HCT116 (cell line): ENCODE data around the gene CHN1.

Experiments used
- CTCF ChIP-seq, 3 experiments: fragments of 200-600 bp in 1 of 3; sonication (generic) in 1 of 3; IDR thresholded peaks in 2 of 3; conservative IDR thresholded peaks in 1 of 3; 2 replicates each; pipeline ENCODE4 v1.5.1; 2012 to 2017; ENCODE audit warnings: low read depth in 2 of 3, low read length in 2 of 3, antibody characterized with exemption in 1 of 3, borderline replicate concordance in 1 of 3, control low read depth in 1 of 3, mild to moderate bottlenecking in 1 of 3, mixed read lengths in 1 of 3, mixed run types in 1 of 3, moderate library complexity in 1 of 3; ENCODE audit not compliant: insufficient read depth in 1 of 3
- EZH2 ChIP-seq: fragments of 200-600 bp; sonication (generic); IDR thresholded peaks from 2 replicates; pipeline ENCODE4 v1.6.1; 2017; ENCODE audit warnings: antibody characterized with exemption, mixed run types
- POLR2A ChIP-seq: IDR thresholded peaks from 2 replicates; pipeline ENCODE4 v1.7.0; 2011; ENCODE audit warnings: borderline replicate concordance; ENCODE audit not compliant: insufficient read depth, insufficient read length; ENCODE audit errors: extremely low read depth
- RAD21 ChIP-seq: IDR thresholded peaks from 2 replicates; pipeline ENCODE4 v1.6.1; 2012; ENCODE audit warnings: low read depth, mild to moderate bottlenecking

- TF ChIP-seq EZH2 = no peak
- 0 out of 6 replicates have a peak, but pooled peaks of 1 of the 3 experiments have one; percentile 20 for TF ChIP-seq CTCF (IDR thresholded peaks at IDR 0.05 in 2 of 3, conservative IDR thresholded peaks at IDR 0.05 in 1 of 3; ENCODE audit: borderline replicate concordance in 1 of 3, insufficient read depth in 1 of 3, low read depth in 2 of 3, low read length in 2 of 3)
- no peak for TF ChIP-seq POLR2A
- peak; percentile 17; the same call in 1 of the 2 replicates for TF ChIP-seq RAD21
These were observed 4.9 kb upstream of the CHN1 start for GRCh38 chr2:175009917-175010621.
